HG02678 (cell line): Measurements from ENCODE around the gene C1orf87.

ENCODE experiments used
- ATAC-seq: cut with Tn5 transposase; IDR thresholded peaks from one replicate; pipeline ENCODE4 v1.9.1; 2021; ENCODE audit warnings: mild to moderate bottlenecking, moderate library complexity; ENCODE audit not compliant: unreplicated experiment

The C1orf87 gene, protein sequence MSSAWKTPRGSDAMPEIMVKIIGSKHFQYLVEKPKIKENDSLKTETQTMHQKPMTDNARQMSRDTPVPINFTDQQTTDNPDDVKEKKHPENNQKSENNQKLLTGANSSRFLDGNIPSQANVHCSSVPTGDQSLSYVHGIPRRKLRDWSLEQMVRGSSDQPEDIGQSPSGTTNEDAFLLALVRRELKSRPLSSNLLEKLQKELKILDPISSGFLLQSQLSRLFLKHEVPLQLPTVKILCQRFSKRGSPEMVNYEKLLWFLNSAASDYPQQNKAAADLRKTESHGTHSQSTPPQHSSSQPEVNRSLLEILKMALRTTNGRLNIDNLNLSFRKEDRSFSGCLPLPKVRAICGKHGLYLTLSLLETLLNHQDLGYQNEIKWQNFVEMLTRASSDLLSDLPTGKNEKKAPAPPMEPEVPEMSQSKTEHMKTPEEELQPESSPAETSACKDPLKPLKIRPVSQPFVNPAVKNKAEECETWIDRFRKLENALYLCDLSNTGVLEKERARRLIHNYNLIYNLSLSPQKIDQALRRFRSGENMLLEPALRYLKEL

GRCh38 chr1:60073605-60074278 is at the start of gene C1orf87:
TSS of gene C1orf87 (minus strand) at chr1:60073770. CDS start at chr1:60072643, 1,127 bp downstream.
- ATAC-seq, result no peak

- ATAC-seq, result no peak
These were observed 44.5 kb upstream of the C1orf87 start for GRCh38 chr1:60118085-60118484.

DNA sequence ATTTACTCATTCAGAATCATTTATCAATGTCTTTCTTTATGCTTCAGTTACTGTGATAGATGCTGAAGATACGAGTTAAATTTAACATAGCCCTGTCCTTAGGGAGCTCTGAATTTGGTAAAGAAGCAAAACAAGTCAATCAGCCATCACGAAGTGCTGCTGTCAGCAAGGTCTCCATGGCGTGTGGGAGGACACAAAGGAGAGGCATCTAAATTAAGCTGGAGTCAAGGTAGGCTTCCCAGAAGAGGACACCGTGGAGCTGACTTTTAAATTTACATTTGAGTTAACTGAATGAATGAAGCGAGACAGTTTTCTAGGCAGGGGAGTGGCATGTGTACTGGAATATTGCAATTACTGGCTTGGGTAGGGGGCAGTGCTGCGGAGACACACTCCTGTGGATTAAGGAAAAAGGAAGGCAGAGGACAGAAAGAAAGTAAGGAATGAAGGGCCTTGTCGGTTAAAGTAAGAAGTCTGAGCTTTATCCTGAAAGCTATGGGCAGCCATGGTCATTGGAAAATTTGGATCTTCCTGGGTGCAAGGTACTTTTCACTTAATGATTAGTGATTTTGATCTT is 41.3 kb upstream of the C1orf87 start:
- ATAC-seq, result no peak

DNA sequence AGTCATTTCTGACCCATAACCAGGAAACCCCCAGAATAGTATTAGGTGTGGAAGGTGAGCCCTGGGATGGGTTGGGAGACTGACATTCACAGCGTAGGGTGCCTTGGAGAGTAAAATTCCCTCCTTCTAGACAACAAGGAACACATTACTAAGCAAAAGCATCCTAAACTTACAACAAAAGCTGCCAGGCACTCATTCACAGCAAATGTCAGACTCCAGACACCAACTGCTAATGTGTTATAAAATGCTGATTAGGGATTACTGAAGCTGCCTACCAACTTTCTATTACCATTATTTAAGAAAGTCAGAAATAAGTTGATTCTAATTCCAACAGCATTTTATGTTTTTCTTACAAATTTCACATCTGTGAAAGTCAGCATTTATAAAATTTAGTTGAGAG is 40.0 kb upstream of the C1orf87 start:
- ATAC-seq, result no peak

DNA sequence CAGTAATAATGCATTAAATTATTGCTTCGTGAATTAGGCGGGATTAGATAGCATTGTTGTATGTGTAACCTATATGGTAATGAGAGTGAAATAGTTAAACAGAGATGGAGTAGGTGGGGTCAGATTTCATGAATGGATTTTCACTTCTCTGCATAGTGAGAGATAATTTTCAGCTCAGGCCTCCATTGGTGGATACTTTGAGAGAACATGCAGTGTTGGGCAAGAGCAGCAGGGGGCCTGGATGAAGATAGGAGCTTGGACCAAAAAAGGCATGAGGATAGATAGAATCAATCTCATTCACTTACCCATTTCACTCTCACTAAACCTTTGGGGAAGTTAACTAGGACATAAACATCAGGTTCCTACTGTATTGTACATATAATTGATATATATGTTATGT is 39.5 kb upstream of the C1orf87 start:
- no peak for ATAC-seq

- no peak for ATAC-seq
These were observed 38.1 kb upstream of the C1orf87 start for GRCh38 chr1:60111716-60112115.

DNA sequence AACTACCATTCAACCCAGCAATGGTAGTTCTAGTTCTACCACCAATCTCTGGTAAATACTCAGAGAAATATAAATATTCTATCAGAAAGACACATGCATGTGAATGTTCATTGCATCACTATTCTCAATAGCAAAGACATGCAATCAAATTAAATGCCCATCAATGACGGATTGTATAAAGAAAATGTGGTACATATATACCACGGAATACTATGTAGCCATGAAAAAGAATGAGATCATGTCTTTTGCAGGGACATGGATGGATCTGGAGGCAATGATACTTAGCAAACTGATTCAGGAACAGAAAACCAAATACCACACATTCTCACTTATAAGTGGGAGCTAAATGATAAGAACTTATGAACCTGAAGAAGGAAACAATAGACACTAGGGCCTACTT is 37.5 kb upstream of the C1orf87 start:
- no peak for ATAC-seq

DNA sequence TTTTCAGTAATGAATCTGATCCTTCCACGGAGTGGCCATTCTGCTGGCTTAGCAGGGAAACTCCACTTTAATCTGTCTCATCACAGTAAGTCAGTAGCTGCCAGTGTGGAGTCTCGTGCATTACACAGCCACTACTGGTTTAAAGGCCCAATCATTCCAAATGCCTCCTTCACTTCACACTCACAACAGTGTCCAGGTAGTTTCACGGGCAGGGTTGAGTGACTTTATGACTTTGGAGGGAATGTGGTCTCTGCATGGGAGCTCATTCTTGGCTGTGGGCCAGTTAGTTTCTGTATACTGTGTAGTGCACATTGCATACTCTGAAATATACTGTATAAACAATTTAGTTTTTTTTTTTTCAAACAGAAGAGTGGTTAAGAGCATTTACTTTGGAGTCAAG is 34.6 kb upstream of the C1orf87 start:
- ATAC-seq, result no peak

- no peak for ATAC-seq
These were observed 29.6 kb upstream of the C1orf87 start for GRCh38 chr1:60103186-60103585.

DNA sequence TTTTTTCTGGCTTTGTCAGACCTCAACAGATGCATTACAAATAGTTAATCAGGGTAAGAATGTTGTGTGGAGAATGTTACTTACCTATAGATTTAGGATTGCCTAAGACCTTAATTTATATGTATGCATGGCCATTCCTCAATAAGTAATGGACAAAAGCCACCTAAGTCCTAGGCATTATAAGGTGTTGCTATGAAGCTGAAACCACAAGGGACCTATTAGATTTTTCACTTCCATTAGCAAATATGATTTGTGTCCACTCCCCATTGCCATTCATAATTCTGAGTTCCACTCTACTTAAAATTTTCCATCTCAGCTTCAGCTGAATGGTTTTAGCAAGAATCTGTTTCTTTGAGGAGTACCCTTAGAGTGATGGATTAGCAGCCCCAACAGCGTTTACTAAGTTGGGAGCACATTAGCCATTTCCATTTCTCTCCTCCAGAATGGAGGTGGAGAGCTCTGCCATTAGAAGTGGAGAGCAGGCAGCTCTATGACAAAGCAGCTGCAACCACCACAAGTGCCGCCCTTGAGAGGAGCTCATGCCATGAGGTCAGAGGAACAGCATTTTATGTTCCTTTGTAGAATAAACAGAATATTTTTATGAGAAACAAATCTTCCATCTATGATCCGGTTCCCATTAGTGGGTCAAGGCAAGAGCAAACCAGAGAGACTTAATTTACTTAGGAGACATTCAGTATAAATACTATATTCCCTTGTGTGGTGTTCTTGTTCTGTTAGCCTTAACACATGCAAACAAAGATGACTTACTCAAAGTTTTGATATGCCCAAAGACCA is 28.9 kb upstream of the C1orf87 start:
- no peak for ATAC-seq

- ATAC-seq, result no peak
These were observed 27.9 kb upstream of the C1orf87 start for GRCh38 chr1:60101516-60101915.

GRCh38 chr1:60091195-60091715 is 17.7 kb upstream of the C1orf87 start:
- ATAC-seq, result no peak

DNA sequence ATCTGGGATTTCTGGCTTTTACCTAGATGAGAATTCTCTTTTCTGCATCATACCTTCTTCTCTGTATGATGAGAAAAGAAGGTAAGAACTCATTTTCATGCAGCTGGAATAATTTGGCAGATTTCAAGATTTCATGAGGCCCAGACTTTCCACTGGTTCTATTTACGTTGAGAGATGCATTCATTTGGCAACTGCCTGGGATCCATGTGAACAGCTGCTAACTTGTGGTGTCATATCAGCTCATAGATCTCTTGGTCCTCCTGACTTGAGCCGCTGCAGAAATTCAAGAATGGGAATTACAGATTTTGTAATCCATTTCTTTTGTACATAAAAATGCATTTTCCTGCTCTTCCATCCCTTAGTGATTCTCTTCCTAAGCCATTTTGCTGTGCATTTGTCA is 17.1 kb upstream of the C1orf87 start:
- no peak for ATAC-seq

GRCh38 chr1:60088620-60089155 is 15.1 kb upstream of the C1orf87 start:
- ATAC-seq, result no peak

DNA sequence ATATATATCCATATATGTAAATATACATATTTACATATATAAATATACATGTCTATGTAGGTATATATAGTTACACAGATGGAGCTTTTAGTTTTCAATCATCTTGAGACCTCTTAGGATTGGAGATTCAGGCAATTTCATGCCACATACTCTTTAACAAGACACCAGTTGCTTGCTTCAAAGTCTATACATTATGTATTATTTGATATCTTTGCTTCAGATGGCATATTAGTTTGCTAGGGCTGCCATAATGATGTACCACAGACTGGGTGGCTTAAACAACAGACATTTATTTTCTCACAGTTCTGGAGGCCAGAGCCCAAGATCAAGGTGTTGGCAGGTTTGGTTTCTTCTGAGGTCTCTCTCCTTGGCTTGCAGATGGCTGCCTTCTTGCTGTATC is 14.1 kb upstream of the C1orf87 start:
- ATAC-seq, result no peak

DNA sequence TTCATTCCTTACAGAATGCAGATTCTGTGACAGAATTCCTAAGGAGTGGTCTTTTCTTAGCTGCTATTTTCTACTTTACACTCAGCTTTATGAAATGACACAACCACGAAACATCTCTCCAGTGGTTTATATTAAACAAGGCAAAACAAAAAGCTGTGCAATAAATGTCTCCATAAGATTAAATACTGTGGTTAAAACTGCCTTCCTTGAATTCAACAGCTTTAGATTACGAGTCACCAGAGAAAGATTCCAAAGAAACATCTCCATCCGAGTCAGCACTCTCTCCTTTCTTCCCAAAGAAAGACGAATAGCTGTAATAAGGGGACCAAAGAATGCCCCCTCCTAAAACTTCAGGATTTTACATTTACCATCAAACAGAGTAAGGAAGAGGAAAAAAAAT is 4.6 kb upstream of the C1orf87 start:
- ATAC-seq, result no peak

- ATAC-seq, result no peak
These were observed 2.3 kb downstream of the C1orf87 start for GRCh38 chr1:60071296-60071695.

DNA sequence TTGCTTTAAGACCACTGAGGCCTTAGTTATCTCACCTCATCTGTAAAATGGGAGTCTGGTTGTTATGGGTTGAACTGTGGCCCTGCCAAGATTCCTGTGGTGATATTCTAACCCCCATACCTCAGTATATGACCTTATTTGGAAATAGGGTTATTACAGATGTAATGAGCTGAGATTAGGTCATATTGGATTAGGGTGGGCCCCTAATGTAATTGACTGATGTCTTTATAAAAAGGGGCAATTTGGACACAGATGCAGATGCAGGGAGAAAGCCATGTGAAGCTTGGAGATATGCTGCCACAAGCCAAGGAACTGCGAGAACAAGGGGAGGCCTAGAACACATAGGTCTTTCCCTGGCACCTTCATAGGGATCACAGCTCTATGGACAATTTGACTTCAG is 3.9 kb downstream of the C1orf87 start:
- no peak for ATAC-seq

- ATAC-seq, result no peak
These were observed 5.1 kb downstream of the C1orf87 start for GRCh38 chr1:60068393-60069045.

DNA sequence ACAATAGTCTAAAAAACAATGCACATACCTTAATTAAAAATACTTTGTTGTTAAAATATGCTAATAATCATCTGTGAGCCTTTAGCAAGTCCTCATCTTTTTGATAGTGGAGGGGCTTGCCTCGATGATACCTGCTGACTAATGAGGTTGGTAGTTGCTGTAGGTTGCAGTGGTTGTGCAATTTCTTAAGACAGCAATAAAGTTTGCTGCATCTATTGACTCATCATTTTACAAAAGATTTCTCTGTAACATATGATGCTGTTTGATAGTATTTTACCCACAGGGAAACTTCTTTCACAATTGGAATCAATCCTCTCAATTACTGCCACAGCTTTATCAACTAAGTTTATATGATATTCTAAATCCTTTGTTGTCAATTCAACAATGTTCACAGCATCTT is 7.6 kb downstream of the C1orf87 start:
- ATAC-seq, result no peak
